SHP77 (cell line): ENCODE data around the gene EIF4E2.

ENCODE experiments used
- DNase-seq, 2 experiments: peaks; one replicate each; lab custom pipeline; 2025; lab: John Stamatoyannopoulos, UW

The EIF4E2 gene

DNA sequence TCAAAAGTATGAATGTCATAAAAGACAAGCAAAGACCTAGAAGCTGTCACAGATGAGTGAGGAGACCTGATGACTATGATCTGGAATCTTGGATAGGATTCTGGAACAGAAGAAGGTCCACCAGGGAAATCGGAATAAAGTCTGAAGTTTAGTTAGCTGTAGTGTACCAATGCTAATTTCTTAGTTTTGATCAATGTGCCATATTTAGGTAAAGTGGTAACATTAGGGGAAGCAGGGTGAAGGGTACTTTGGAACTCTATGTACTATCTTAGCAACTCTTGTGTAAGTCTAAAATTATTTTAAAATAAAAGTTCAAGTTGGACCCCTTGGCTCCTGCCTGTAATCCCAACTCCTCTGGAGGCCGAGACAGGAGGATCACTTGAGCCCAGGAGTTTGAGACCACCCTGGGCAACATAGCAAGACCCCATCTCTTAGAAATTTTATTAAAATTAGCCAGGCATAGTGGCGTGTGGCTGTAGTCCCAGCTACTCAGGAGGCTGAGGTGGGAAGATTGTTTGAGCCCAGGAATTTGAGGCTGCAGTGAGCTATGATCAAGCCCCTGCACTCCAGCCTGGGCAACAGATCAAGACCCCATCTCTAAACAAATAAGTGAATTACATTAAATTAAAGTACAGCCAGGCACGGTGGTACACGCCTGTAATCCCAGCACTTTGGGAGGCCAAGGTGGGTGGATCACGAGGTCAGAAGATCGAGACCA lies 47.0 kb downstream of the EIF4E2 start:
- DNase-seq = no peak

DNA sequence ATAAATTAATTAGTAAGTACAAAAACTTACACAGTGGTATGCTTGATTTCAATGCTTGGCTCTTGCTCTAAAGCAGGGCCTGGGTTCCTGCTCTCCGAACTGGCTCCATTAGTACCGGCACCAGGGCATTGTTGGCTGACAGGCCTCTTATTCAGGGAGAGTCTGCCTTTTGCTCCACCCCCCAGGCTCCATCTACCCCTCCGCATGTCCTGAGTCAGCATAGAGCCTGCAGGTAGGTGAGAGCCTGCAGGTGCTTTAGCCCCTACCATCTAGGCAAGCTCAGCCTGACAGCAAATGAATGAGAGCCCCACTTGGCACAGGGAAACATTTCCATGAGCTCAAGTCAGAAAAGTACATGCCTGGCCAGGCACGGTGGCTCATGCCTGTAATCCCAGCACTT lies 47.8 kb downstream of the EIF4E2 start:
- DNase-seq = no peak

DNA sequence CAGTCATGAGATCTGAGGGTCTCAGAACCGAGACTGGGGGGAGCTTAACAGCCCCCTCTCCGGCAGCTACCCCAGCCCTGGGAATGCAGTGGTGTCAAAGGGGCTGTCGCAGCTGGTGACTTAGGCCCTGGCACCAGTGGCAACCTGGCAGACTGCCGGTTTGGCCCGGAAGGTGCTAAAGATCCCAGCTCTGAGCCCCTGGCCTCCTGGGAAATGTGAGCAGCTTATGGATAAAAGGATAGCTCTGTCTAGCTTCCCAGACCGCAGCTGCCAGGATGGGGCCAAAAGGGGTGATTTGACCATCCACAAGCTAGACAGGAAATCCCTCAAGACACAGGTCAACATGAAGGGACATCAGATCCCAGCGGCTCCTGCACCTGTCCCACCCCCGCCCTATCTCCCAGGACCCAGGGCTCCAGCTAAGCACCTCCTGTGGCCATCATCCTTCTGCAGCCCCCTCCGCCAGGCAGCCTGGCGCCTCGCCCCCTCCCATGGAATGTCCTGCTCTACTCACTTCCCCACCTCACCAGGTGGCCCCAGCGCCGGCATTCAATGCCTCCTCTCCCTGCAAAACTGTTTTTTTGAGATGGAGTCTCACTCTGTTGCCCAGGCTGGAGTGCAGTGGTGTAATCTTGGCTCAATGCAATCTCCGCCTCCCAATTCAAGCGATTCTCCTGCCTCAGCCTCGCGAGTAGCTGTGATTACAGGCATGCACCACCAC lies 49.7 kb downstream of the EIF4E2 start:
- no peak for DNase-seq

DNA sequence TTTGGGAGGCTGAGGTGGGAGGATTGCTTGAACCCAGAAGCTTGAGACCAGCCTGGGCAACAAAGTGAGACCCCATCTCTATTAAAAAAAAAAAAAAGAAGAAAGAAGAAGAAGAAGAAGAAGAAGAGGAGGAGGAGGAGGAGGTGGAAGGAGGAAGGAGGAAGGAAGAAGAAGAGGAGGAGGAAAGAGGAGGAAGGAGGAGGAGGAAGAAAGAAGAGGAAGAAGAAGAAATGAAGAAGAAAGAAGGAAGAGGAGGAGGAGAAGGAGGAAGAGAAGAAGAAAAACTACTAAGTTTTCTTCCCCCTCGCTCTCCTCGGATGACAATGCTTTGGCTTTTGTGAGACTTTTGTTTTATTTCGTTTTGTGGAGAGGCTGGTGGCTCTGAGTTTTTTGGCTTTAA lies 52.8 kb downstream of the EIF4E2 start:
- DNase-seq = no peak

DNA sequence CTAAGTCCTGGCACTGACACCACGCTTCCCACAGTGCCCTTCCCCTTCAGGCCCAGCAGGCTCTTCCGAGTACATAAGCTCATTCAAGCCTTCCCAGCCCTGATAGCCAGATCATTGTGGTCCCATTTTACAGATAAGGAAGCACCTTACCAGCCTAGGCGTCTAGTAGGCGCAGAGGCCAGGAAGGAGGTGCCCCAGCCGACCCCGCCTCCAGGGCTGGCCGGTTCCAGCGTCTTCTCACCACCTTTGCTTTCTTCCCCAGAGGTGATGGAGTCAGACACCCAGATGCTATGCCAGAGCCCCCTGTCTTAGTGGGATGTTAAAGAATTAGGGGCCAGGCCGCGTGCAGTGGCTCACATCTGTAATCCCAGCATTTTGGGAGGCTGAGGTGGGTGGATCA lies 54.0 kb downstream of the EIF4E2 start:
- no peak for DNase-seq

DNA sequence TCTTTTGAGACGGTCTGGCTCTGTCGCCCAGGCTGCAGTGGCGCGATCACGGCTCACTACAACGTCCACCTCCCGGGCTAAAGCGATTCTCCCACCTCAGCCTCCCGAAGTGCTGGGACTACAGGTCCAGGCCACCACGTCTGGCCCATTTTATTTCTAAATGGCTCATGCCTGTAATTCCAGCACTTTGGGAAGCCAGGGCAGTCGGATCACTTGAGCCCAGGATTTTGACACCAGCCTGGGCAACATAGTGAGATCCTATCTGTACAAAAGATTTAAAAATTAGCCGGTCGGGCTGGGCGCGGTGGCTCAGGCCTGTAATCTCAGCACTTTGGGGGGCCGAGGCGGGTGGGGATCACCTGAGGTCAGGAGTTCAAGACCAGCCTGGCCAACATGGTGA lies 56.5 kb downstream of the EIF4E2 start:
- no peak for DNase-seq

DNA sequence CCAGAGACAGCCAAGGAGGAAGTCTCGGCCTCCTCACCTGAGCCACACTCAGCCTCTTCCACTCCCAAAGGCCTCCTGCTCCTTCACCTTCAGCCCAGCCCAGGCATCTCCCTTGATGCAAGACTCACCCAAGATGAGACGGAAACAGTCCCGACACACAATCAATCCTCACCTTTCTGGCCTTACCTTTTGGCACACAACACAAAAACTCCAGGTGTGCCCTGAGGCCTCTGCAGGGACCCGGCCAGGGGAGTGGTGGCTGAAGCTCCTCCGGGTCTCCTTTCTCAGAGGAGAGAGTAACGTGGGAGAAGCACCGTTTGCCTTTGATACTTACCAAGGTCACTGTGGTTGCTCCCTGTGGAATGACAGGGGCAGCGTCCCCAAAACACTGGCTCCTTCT lies 59.1 kb downstream of the EIF4E2 start:
- no peak for DNase-seq

DNA sequence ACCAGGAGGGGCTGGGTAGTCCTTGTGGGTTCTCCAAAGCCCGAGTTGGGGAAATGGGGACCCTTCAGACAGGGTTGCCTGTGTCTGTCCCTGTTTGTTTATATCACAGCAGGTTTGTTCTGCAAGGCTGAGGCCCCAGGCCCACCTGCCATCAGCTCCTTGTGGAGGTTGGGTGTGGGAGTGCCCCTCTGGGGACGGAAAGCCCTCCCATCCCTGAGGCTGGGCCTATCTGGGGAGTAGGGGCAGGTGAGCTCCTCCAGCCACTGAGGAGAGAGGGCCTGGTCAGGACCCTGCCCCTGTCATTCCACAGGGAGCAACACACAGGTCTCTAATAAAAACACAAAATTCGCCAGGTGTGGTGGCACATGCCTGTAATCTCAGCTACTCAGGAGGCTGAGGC lies 59.6 kb downstream of the EIF4E2 start:
- DNase-seq = no peak

DNA sequence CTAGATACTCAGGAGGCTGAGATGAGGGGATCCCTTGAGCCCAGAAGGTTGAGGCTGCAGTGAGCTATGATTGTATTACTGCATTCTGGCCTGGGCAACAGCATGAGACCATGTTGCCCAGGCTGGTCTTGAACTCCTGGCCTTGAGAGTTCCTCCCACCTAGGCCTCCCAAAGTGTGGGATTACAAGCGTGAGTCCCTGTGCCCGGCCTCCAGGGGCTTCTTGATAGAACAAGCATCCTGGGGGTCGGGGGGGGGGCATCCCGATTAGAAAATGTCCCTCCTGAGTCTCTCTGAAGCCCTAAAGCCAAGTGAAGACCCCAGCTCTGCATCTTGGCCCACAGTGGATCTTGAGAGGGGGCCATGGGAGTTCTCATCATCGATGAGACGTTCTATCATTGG lies 60.6 kb downstream of the EIF4E2 start:
- DNase-seq = no peak

DNA sequence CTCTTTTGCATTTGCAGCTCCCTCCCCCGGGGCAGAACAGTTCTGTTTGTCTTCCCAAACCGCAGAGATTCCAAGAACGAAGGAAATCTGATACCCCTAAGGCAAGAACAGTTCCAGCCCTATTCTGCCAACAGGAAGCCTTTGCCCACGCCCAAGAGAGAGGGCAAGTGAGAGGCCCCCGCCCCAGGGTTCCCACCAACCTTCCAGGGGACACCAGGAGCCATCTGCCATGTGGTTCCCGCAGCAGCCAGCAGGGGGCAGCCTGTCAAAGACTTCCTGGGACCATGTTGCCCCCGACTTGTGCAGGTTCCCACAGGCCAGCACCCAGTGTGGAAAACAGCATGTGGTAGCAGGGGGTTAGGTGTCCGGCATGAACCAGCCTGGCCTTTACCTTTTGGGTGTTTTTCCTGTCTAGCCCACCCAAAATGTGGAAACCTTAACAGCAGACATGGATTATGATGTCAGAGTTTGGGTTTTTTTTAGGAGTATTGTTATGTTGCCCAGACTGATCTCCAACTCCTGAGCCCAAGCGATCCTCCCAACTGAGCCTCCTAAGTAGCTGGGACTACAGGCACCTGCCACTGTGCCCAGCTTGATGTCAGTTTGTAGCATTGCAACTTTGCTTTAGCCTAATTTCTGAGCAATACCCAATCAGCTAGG lies 61.2 kb downstream of the EIF4E2 start:
- DNase-seq = peak; percentile 21 to 37

DNA sequence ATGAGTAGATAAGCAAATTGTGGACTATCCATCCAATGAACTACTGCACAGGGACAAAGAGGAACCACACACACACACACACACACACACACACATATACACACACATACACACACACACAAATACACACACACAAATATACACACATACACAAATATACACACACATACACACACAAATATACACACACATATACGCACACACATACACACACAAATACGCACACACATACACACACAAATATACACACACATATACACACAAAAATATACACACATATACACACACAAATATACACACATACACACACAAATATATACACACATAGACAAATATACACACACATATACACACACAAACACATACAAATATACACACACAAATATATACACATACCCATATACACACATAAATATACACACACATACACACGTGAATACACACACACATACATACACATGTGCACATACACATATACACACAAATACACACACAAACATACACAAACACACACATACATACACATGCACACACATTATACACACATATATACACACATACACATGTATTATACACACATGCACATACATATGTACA lies 63.1 kb downstream of the EIF4E2 start:
- DNase-seq = no peak

DNA sequence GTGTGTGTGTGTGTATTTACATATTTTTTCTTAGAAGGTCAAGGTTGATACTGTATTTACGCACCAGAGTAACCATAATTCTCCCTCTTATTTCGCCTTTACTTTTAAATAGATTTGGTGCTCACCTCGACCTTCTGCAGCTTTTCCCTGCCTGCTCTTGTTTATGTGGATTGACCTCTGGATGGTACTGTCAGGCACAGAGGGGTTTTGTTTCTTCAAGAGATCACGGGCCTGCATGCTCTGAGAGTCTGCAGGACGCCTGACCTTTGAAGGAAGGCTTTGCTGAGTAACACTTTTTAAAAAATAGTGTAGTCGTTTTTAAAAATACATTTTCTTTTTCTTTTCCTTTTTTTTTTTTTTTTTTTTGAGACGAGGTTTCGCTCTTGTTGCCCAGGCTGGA lies 64.8 kb downstream of the EIF4E2 start:
- DNase-seq = no peak
